GM19438 (cell line): ENCODE results near the gene NLRP13.

Experiments
- ATAC-seq: cut with Tn5 transposase; IDR thresholded peaks from one replicate; pipeline ENCODE4 v1.9.1; 2021; ENCODE audit warnings: low read depth; ENCODE audit not compliant: unreplicated experiment

Gene NLRP13

GRCh38 chr19:55907286-55907685 is 24.9 kb downstream of the NLRP13 start:
- ATAC-seq = no peak

- no peak for ATAC-seq
These were observed 29.9 kb downstream of the NLRP13 start for GRCh38 chr19:55902080-55902751.

GRCh38 chr19:55901369-55902079 is 30.6 kb downstream of the NLRP13 start:
- ATAC-seq = no peak

- ATAC-seq = no peak
These were observed 33.2 kb downstream of the NLRP13 start for GRCh38 chr19:55898911-55899310.

- no peak for ATAC-seq
These were observed 49.5 kb downstream of the NLRP13 start for GRCh38 chr19:55882626-55883025.

- ATAC-seq = no peak
These were observed 54.9 kb downstream of the NLRP13 start for GRCh38 chr19:55877211-55877610.

- no peak for ATAC-seq
These were observed 61.4 kb downstream of the NLRP13 start for GRCh38 chr19:55870736-55871135.

GRCh38 chr19:55867101-55867500 is 65.0 kb downstream of the NLRP13 start:
- ATAC-seq = no peak

GRCh38 chr19:55866521-55866920 is 65.6 kb downstream of the NLRP13 start:
- no peak for ATAC-seq

- no peak for ATAC-seq
These were observed 73.2 kb downstream of the NLRP13 start for GRCh38 chr19:55858969-55859368.

- ATAC-seq = no peak
These were observed 73.7 kb downstream of the NLRP13 start for GRCh38 chr19:55858401-55858800.

GRCh38 chr19:55857974-55858373 is 74.2 kb downstream of the NLRP13 start:
- ATAC-seq = no peak

GRCh38 chr19:55857149-55857548 is 75.0 kb downstream of the NLRP13 start:
- no peak for ATAC-seq

GRCh38 chr19:55855160-55855559 is 77.0 kb downstream of the NLRP13 start:
- ATAC-seq = no peak
